Panc1 (cell line): ENCODE results near the gene ARID5B.

ENCODE experiments used
- CTCF ChIP-seq: fragments of 450-650 bp; IDR thresholded peaks from 2 replicates; pipeline ENCODE4 v1.5.1; 2017; ENCODE audit warnings: mild to moderate bottlenecking
- POLR2AphosphoS5 ChIP-seq: IDR thresholded peaks from 2 replicates; pipeline ENCODE4 v1.6.1; 2012; ENCODE audit warnings: mild to moderate bottlenecking, low read depth, low read length, moderate library complexity
- REST ChIP-seq, 2 experiments: IDR thresholded peaks; 2 replicates each; pipeline ENCODE4 v1.6.1; 2011 to 2012; ENCODE audit warnings: low read depth in 2 of 2, control low read depth in 1 of 2, low read length in 1 of 2, mild to moderate bottlenecking in 1 of 2, moderate library complexity in 1 of 2; ENCODE audit not compliant: insufficient read depth in 1 of 2

- TF ChIP-seq CTCF, result no peak
- no peak for TF ChIP-seq POLR2AphosphoS5
- TF ChIP-seq REST (IDR thresholded peaks at IDR 0.05; ENCODE audit: insufficient read depth in 1 of 2, low read depth in 2 of 2, low read length in 1 of 2), result no peak
Measured at GRCh38 chr10:61857746-61858145, 43.8 kb upstream of the ARID5B start.
